CD4-positive, alpha-beta T cell (primary cell): ENCODE results near the gene DSTN. TPM values are rescaled to one million over a fixed set of nuclear protein-coding genes. Genes with fewer than 3 reads are reported as not detected.

Experiments
- ATAC-seq: fragments of 200-7000 bp; cut with Tn5 transposase; one replicate; pipeline ENCODE4 v1.10.0; 2022; ENCODE audit warnings: mild to moderate bottlenecking; ENCODE audit not compliant: poor library complexity
- CTCF ChIA-PET: fragments of 350-600 bp; sonication (Branson Sonifier 250); formaldehyde crosslinking; loops from one replicate; lab custom pipeline; 2021; ENCODE audit warnings: antibody characterized with exemption, inconsistent platforms; lab: Charles Lee
- POLR2A ChIA-PET: fragments of 350-600 bp; sonication (Branson Sonifier 250); formaldehyde crosslinking; loops from one replicate; lab custom pipeline; 2021; ENCODE audit warnings: antibody characterized with exemption, inconsistent platforms; lab: Charles Lee
- DNase-seq, 14 experiments: peaks; one replicate each; pipeline ENCODE4 v3.0.0-alpha.2; 2013 to 2020; ENCODE audit warnings: mixed read lengths in 2 of 14
- H3K27ac ChIP-seq, 2 donors: one replicate each; pipeline versions ENCODE4 v1.5.1 to v1.7.0; 2013; ENCODE audit warnings: low read length in 2 of 2, low read depth in 1 of 2, mild to moderate bottlenecking in 1 of 2
- H3K27me3 ChIP-seq, 2 experiments: 1 replicate in 1 of 2; 2 replicates in 1 of 2; pipeline versions ENCODE4 v1.6.1 to v1.7.0; 2013; ENCODE audit warnings: low read length in 2 of 2, control low read depth in 1 of 2, mild to moderate bottlenecking in 1 of 2, moderate library complexity in 1 of 2; ENCODE audit not compliant: insufficient read depth in 2 of 2, control insufficient read depth in 1 of 2
- H3K36me3 ChIP-seq: one replicate; pipeline ENCODE4 v1.6.1; 2013; ENCODE audit warnings: low read length, control low read depth; ENCODE audit not compliant: insufficient read depth
- H3K4me1 ChIP-seq: one replicate; pipeline ENCODE4 v1.6.1; 2013; ENCODE audit warnings: low read length, control low read depth; ENCODE audit not compliant: insufficient read depth
- H3K4me3 ChIP-seq: one replicate; pipeline ENCODE4 v1.5.1; 2013; ENCODE audit warnings: mild to moderate bottlenecking, low read length, moderate library complexity
- H3K9me3 ChIP-seq, 2 experiments: 1 replicate in 1 of 2; 2 replicates in 1 of 2; pipeline versions ENCODE4 v1.6.1 to v1.7.0; 2013; ENCODE audit warnings: low read length in 2 of 2, mild to moderate bottlenecking in 2 of 2, control low read depth in 1 of 2, moderate library complexity in 1 of 2; ENCODE audit not compliant: control insufficient read depth in 1 of 2, insufficient read depth in 1 of 2
- H3K27ac Mint-ChIP-seq: one replicate; pipeline ENCODE4 v1.8.0; 2020; ENCODE audit warnings: mixed read lengths
- H3K27me3 Mint-ChIP-seq: one replicate; pipeline ENCODE4 v1.8.0; 2021; ENCODE audit warnings: mixed read lengths
- H3K36me3 Mint-ChIP-seq: one replicate; pipeline ENCODE4 v1.8.0; 2021; ENCODE audit warnings: low read depth, mixed read lengths
- H3K4me1 Mint-ChIP-seq: one replicate; pipeline ENCODE4 v1.8.0; 2021; ENCODE audit warnings: low read depth, mixed read lengths
- H3K4me3 Mint-ChIP-seq: one replicate; pipeline ENCODE4 v1.8.0; 2020; ENCODE audit warnings: mild to moderate bottlenecking, mixed read lengths
- H3K9me3 Mint-ChIP-seq: one replicate; pipeline ENCODE4 v1.8.0; 2020; ENCODE audit warnings: mixed read lengths
- CTCF ChIP-seq: fragments of 200-600 bp; IDR thresholded peaks from one replicate; pipeline ENCODE4 v1.8.0; 2022; ENCODE audit warnings: antibody characterized with exemption, mild to moderate bottlenecking
- intact Hi-C, 2 experiments: fragments of 100-400 bp; cut with DNase I in 1 of 2; cut with micrococcal nuclease in 1 of 2; formaldehyde crosslinking; loops; one replicate each; pipeline versions ENCODE4 v1.15.1 to v1.9.0; 2023 to 2025; cut with DNase I, micrococcal nuclease
- total RNA-seq, 174 experiments: library from RNA in 2 of 174; stranded (reverse) in 2 of 174; gene quantifications; one replicate each; pipeline ENCODE4 v1.2.3 and lab custom pipeline; 2021 to 2026

Gene DSTN
- total RNA-seq, 2 experiments from 2014 or later: 36.0 to 38.9 TPM

GRCh38 chr20:17608701-17609497, 39.0 kb downstream of the DSTN start:
- intact Hi-C loops: no loop called here

GRCh38 chr20:17609811-17610377, 40.0 kb downstream of the DSTN start:
- H3K4me1 ChIP-seq: peaks cover 43% of the 10 kb centered on the region
- no peak for TF ChIP-seq CTCF
- H3K9me3 Mint-ChIP-seq: no peaks in the 10 kb centered on the region
- no peaks in the 10 kb centered on the region for H3K9me3 ChIP-seq
- H3K36me3 ChIP-seq: peaks cover 19% of the 10 kb centered on the region
- H3K27me3 ChIP-seq: no peaks in the 10 kb centered on the region
- ChIA-PET CTCF (interaction anchor here (1.5 to 2.4 kb wide), 3 partner anchors 67 to 73 kb away, joined by 3 to 8 read pairs (median 4); partner anchors contain the start of gene RRBP1), POLR2A (interaction anchor here (0.6 to 2.5 kb wide), 10 partner anchors 8 to 357 kb away, joined by 3 to 42 read pairs (median 4); partner anchors contain the start of genes DSTN and RRBP1)
- H3K4me3 ChIP-seq: peak overlapping the region; percentile 38
- peaks cover 44% of the 10 kb centered on the region for H3K4me1 Mint-ChIP-seq
- peak overlapping the region; percentile 88 for H3K27ac Mint-ChIP-seq
- no peaks in the 10 kb centered on the region for H3K27me3 Mint-ChIP-seq
- H3K27ac ChIP-seq: peak overlapping the region; percentile 68 to 83
- ATAC-seq (no peak), DNase-seq (no peak)
- intact Hi-C loops: loop anchor here (1.0 to 5.0 kb wide), 2 partner anchors 41 to 72 kb away; partner anchors contain the start of gene RRBP1 (in 1 of the 2)
- peaks cover 41% of the 10 kb centered on the region for H3K36me3 Mint-ChIP-seq
- H3K4me3 Mint-ChIP-seq: peak overlapping the region; percentile 74

More at GRCh38 chr20:17608701-17609497, 39.0 kb downstream of the DSTN start:
- no peak for TF ChIP-seq CTCF
- Mint-ChIP-seq H3K36me3 (peaks cover 49% of the 10 kb centered on the region), H3K9me3 (no peaks in the 10 kb centered on the region), H3K4me1 (peaks cover 42% of the 10 kb centered on the region), H3K27me3 (no peaks in the 10 kb centered on the region), H3K27ac (peak overlapping the region; percentile 88), H3K4me3 (no peak overlapping the region)
- POLR2A ChIA-PET: interaction anchor here (0.6 to 2.5 kb wide), 3 partner anchors 38 to 248 kb away, joined by 3 to 42 read pairs (median 19); partner anchors contain the start of genes DSTN and RRBP1
- peaks cover 21% of the 10 kb centered on the region for H3K36me3 ChIP-seq
- CTCF ChIA-PET: interaction anchor here (1.5 kb wide), 1 partner anchor 66 kb away, joined by 3 read pairs; no protein-coding TSS in a partner anchor
- peak overlapping the region; percentile 5 to 68 for H3K27ac ChIP-seq
- no peaks in the 10 kb centered on the region for H3K27me3 ChIP-seq
- H3K4me3 ChIP-seq: no peak overlapping the region
- H3K9me3 ChIP-seq: no peaks in the 10 kb centered on the region
- H3K4me1 ChIP-seq: peaks cover 43% of the 10 kb centered on the region
- no peak for DNase-seq
- no peak for ATAC-seq

GRCh38 chr20:17610566-17611289, 40.9 kb downstream of the DSTN start:
- CTCF ChIA-PET: interaction anchor here (0.6 to 2.4 kb wide), 4 partner anchors 49 to 74 kb away, joined by 3 to 8 read pairs (median 4); partner anchors contain the start of gene RRBP1
- ATAC-seq (peak; percentile 94), DNase-seq (peak; percentile 42 to 89 (median 65))
- H3K4me3 ChIP-seq: peak overlapping the region; percentile 38
- H3K27me3 Mint-ChIP-seq: no peaks in the 10 kb centered on the region
- POLR2A ChIA-PET: interaction anchor here (0.6 to 2.5 kb wide), 11 partner anchors 9 to 356 kb away, joined by 3 to 42 read pairs (median 4); partner anchors contain the start of genes DSTN and RRBP1
- no peaks in the 10 kb centered on the region for H3K9me3 ChIP-seq
- peaks cover 43% of the 10 kb centered on the region for H3K4me1 ChIP-seq
- H3K4me3 Mint-ChIP-seq: peak overlapping the region; percentile 74
- H3K4me1 Mint-ChIP-seq: peaks cover 44% of the 10 kb centered on the region
- H3K36me3 Mint-ChIP-seq: peaks cover 34% of the 10 kb centered on the region
- peaks cover 12% of the 10 kb centered on the region for H3K36me3 ChIP-seq
- peak overlapping the region; percentile 68 to 83 for H3K27ac ChIP-seq
- no peaks in the 10 kb centered on the region for H3K9me3 Mint-ChIP-seq
- H3K27ac Mint-ChIP-seq: peak overlapping the region; percentile 88
- TF ChIP-seq CTCF: no peak
- no peaks in the 10 kb centered on the region for H3K27me3 ChIP-seq
- intact Hi-C loops: loop anchor here (1.0 to 5.0 kb wide), 2 partner anchors 41 to 72 kb away; partner anchors contain the start of gene RRBP1 (in 1 of the 2)
